Measurements from ENCODE around the gene CEP170B.

CEP170B gene

DNA sequence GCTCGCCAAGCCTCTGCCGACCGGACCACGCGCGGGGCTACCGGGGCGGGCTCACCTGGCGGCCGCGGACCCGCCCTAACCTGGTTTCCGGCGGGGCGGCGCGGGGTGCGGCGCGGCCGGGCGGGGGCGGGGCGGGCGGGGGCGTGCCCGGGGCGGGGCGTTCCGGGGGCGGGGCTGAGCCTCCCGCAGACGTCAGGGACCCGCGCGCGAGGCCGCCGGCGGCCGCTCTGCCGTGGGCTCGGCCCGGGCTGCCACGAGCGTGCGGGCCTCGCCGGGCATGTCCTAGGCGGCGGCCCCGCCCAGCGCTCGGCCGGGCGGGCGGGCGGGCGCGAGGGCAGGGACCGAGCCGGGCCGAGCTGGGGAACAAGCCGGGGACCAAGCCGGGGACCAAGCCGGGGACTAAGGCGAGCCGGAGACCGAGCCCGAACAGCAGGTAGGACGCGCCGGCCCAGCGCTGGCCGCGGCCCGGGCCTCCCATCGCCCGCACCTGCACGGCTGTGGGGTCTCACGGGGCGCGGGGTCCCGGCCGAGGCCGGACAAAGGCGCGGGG, at the start of gene CEP170B:
Gene CEP170B (plus strand): TSS at position 188 of the 550 bp plus-strand sequence. CDS start 3,183 bp downstream, outside the sequence.
- TF ChIP-seq CTCF (conservative IDR thresholded peaks at IDR 0.05) (no peak), ZFX (IDR thresholded peaks at IDR 0.05) (no peak)
- H3K27ac ChIP-seq, result peak within 1 kb of the TSS; percentile 86

GRCh38 chr14:104816616-104816884, 48.5 kb upstream of the CEP170B start:
- TF ChIP-seq ZFX (IDR thresholded peaks at IDR 0.05), result no peak
- TF ChIP-seq CTCF (conservative IDR thresholded peaks at IDR 0.05), result no peak
- H3K27ac ChIP-seq, result peak overlapping the region; percentile 98

GRCh38 chr14:104817930-104818713, 46.9 kb upstream of the CEP170B start:
- TF ChIP-seq CTCF (conservative IDR thresholded peaks at IDR 0.05), result no peak
- TF ChIP-seq ZFX (IDR thresholded peaks at IDR 0.05), result no peak
- no peak overlapping the region for H3K27ac ChIP-seq

DNA sequence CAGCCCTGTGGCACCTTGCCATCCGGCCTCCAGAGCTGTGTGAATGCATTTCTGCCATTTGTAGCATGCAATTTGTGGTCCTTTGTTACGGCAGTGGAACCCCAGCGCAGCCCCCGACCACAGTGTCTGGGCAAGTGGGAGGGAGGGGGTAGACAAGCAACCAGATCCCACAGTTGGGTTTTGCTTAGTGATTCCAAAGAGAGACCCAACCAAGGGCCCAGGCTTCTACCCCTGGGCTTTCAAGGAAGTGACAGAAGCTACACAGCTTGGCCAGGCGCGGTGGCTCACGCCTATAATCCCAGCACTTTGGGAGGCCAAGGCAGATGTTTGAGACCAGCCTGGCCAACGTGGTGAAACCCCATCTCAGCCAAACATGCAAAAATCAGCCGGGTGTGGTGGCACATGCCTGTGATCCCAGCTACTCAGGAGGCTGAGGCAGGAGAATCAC, 46.3 kb upstream of the CEP170B start:
- no peak overlapping the region for H3K27ac ChIP-seq
- TF ChIP-seq CTCF (conservative IDR thresholded peaks at IDR 0.05), result no peak
- TF ChIP-seq ZFX (IDR thresholded peaks at IDR 0.05), result no peak

DNA sequence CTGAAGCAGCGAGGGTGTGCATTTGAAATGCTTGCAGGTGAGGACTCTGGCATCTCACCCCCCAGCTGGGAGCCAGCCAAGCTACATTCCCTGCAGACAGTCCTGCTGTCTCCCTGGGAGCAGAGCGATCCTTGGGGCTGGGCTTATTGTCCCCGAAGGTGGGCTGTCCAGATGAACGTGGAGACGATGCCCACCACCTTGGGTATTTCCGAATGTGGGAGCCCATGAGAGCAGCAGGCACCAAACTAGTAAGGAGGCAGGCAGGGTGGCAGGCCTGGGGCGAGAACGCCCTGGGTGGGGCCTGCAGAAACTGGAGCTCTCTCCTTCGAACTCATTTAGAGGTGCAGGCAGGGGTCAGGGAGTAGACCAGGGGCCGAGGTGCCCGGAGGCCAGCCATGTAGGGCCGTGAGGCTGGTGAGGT, 45.7 kb upstream of the CEP170B start:
- TF ChIP-seq ZFX (IDR thresholded peaks at IDR 0.05) (no peak), CTCF (conservative IDR thresholded peaks at IDR 0.05) (no peak)
- no peak overlapping the region for H3K27ac ChIP-seq

- TF ChIP-seq ZFX (IDR thresholded peaks at IDR 0.05), result no peak
- TF ChIP-seq CTCF (conservative IDR thresholded peaks at IDR 0.05), result no peak; the same call in 1 of the 2 replicates
- H3K27ac ChIP-seq, result no peak overlapping the region
Observed at GRCh38 chr14:104820669-104821228, 44.3 kb upstream of the CEP170B start.

DNA sequence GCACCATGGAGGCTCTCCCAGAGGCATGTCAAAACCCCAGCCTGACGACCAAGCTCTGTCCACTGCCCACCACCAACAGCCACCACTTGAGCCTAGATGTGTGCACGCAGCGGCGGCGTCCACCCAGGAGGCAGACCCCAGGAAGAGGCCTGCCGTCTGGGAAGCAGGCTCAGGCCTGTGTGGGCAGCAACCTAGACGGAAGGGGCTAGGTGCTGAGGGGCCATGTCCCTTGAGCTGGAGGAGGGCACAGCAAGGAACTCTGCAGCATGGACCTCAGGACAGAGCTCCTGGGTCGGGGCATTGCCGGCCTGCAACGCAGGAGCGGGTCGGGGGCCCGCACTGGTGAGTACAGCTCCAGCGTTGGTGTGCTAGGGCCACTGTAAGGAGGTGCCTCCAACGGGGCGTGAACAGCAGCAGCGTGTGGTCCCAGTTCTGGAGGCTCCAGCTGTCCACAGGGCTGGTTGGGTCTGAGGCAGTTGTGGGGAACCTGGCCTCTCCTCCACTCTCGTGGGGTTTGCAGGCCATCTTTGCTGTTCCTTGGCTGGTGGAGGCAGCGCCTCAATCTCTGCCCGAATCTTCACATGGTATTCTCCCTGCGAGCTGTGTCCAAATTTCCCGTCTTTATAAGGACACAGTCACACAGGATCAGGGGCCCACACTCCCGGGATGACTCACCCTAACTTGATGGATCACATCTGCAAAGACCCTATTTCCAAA, 43.7 kb upstream of the CEP170B start:
- TF ChIP-seq CTCF (conservative IDR thresholded peaks at IDR 0.05), result no peak
- no peak for TF ChIP-seq ZFX (IDR thresholded peaks at IDR 0.05)
- no peak overlapping the region for H3K27ac ChIP-seq
